Naive thymus-derived CD4-positive, alpha-beta T cell (primary cell): ENCODE data around the gene CNRIP1. TPM values are rescaled to one million over a fixed set of nuclear protein-coding genes. Genes with fewer than 3 reads are reported as not detected.

Experiments
- ATAC-seq: fragments of 150-1000 bp; cut with Tn5 transposase; 2 replicates; pipeline ENCODE4 v1.10.0; 2021; ENCODE audit warnings: mild to moderate bottlenecking, moderate library complexity
- CTCF ChIA-PET: fragments of 350-600 bp; sonication (Branson Sonifier 250); formaldehyde crosslinking; loops from one replicate; lab custom pipeline; 2021; ENCODE audit warnings: antibody characterized with exemption; lab: Charles Lee
- POLR2A ChIA-PET: fragments of 350-600 bp; sonication (Branson Sonifier 250); formaldehyde crosslinking; loops from one replicate; lab custom pipeline; 2021; ENCODE audit warnings: antibody characterized with exemption, inconsistent platforms; lab: Charles Lee
- DNase-seq, 9 donors: peaks; one replicate each; pipeline versions ENCODE4 v3.0.0 to v3.0.0-alpha.2; 2020 to 2022; ENCODE audit warnings: mixed read lengths in 1 of 9
- H3K27ac ChIP-seq: one replicate; pipeline ENCODE4 v1.7.0; 2013; ENCODE audit warnings: mild to moderate bottlenecking, low read depth, low read length, moderate library complexity
- H3K27me3 ChIP-seq, 2 donors: one replicate each; pipeline ENCODE4 v1.7.0; 2013; ENCODE audit warnings: low read length in 2 of 2, mild to moderate bottlenecking in 2 of 2, moderate library complexity in 2 of 2; ENCODE audit not compliant: control insufficient read depth in 2 of 2, insufficient read depth in 2 of 2
- H3K36me3 ChIP-seq, 3 experiments: 1 replicate in 2 of 3; 2 replicates in 1 of 3; pipeline ENCODE4 v1.7.0; 2013; ENCODE audit warnings: low read length in 3 of 3, mild to moderate bottlenecking in 3 of 3, moderate library complexity in 1 of 3; ENCODE audit not compliant: insufficient read depth in 3 of 3, control insufficient read depth in 2 of 3
- H3K4me1 ChIP-seq, 2 donors: one replicate each; pipeline ENCODE4 v1.7.0; 2013; ENCODE audit warnings: low read length in 2 of 2, mild to moderate bottlenecking in 2 of 2, moderate library complexity in 1 of 2; ENCODE audit not compliant: control insufficient read depth in 2 of 2, insufficient read depth in 2 of 2
- H3K4me3 ChIP-seq: 2 replicates; pipeline ENCODE4 v1.7.0; 2013; ENCODE audit warnings: mild to moderate bottlenecking, low read length
- H3K9me3 ChIP-seq, 3 experiments: 1 replicate in 2 of 3; 2 replicates in 1 of 3; pipeline ENCODE4 v1.7.0; 2013; ENCODE audit warnings: low read length in 3 of 3; ENCODE audit not compliant: control insufficient read depth in 2 of 3
- H3K27ac Mint-ChIP-seq, 9 donors: one replicate each; pipeline ENCODE4 v1.8.0; 2020 to 2022; ENCODE audit warnings: mixed read lengths in 9 of 9, mild to moderate bottlenecking in 8 of 9, moderate library complexity in 5 of 9, inconsistent platforms in 2 of 9
- H3K27me3 Mint-ChIP-seq, 5 donors: one replicate each; pipeline ENCODE4 v1.8.0; 2021 to 2022; ENCODE audit warnings: mixed read lengths in 5 of 5, mild to moderate bottlenecking in 1 of 5
- H3K36me3 Mint-ChIP-seq, 5 donors: one replicate each; pipeline ENCODE4 v1.8.0; 2020 to 2022; ENCODE audit warnings: mixed read lengths in 5 of 5, mild to moderate bottlenecking in 3 of 5, inconsistent platforms in 1 of 5
- H3K4me1 Mint-ChIP-seq, 7 donors: one replicate each; pipeline ENCODE4 v1.8.0; 2020 to 2022; ENCODE audit warnings: mixed read lengths in 7 of 7, mild to moderate bottlenecking in 3 of 7, inconsistent platforms in 1 of 7
- H3K4me3 Mint-ChIP-seq, 10 donors: one replicate each; pipeline ENCODE4 v1.8.0; 2020 to 2022; ENCODE audit warnings: mild to moderate bottlenecking in 10 of 10, mixed read lengths in 10 of 10, moderate library complexity in 6 of 10, inconsistent platforms in 2 of 10
- H3K9me3 Mint-ChIP-seq, 11 donors: one replicate each; pipeline ENCODE4 v1.8.0; 2020 to 2022; ENCODE audit warnings: mixed read lengths in 11 of 11, mild to moderate bottlenecking in 4 of 11, inconsistent platforms in 1 of 11, moderate library complexity in 1 of 11
- intact Hi-C, 2 donors: fragments of 100-400 bp; cut with micrococcal nuclease; formaldehyde crosslinking; loops; one replicate each; pipeline ENCODE4 v1.15.1; 2023
- polyA plus RNA-seq, 2 donors: library from polyadenylated mRNA; unstranded; fragments of 300-500 nt; fragmentation: Illumina TruSeq; gene quantifications; one replicate each; pipeline ENCODE4 v1.2.3, GENCODE V29; 2021
- total RNA-seq, 6 experiments: library from RNA in 5 of 6; stranded (reverse) in 5 of 6; gene quantifications; 1 replicate in 5 of 6; 2 replicates in 1 of 6; pipeline ENCODE4 v1.2.3 and lab custom pipeline; 2021 to 2026

Gene CNRIP1
- total and polyA plus RNA-seq, 7 experiments from 2014 or later: 0.19 to 0.78 (median 0.38) TPM; not detected in 4

DNA sequence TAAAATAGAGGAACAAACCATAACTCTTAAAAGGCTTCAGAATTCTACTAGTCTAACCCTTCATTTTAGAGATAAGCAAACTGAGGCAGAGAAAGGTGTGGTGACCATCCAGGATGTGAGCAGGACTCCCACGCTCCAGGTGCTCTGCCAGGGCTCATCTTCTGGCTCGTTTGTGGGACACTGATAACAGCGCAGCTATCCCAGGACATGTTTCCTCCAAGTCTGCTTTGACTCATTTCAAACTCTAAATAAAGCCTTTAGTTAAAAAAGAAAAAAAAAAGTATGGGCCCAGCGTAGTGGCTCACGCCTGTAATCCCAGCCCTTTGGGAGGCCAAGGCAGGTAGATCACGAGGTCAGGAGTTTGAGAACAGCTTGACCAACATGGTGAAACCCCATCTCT is 28.4 kb downstream of the CNRIP1 start:
- POLR2A ChIA-PET: no interaction called here
- Histone ChIP-seq H3K27me3 (peaks cover 0 to 8% of the 10 kb centered on the region in 2 donors), H3K36me3 (no peaks in the 10 kb centered on the region), H3K4me3 (no peak overlapping the region), H3K4me1 (no peaks in the 10 kb centered on the region), H3K27ac (no peak overlapping the region), H3K9me3 (no peaks in the 10 kb centered on the region)
- Mint-ChIP-seq H3K36me3 (no peaks in the 10 kb centered on the region), H3K4me3 (no peak overlapping the region), H3K9me3 (peaks cover 0 to 2% (median 0%) of the 10 kb centered on the region in 11 donors), H3K27me3 (peaks cover 0 to 38% (median 25%) of the 10 kb centered on the region in 5 donors), H3K27ac (no peak overlapping the region), H3K4me1 (peaks cover 0 to 5% (median 0%) of the 10 kb centered on the region in 7 donors)
- no peak for DNase-seq
- intact Hi-C loops: no loop called here
- no peak for ATAC-seq
- CTCF ChIA-PET: interaction anchor here (0.7 to 2.5 kb wide), 3 partner anchors 103 to 231 kb away, joined by 3 to 9 read pairs (median 5); no protein-coding TSS in a partner anchor

DNA sequence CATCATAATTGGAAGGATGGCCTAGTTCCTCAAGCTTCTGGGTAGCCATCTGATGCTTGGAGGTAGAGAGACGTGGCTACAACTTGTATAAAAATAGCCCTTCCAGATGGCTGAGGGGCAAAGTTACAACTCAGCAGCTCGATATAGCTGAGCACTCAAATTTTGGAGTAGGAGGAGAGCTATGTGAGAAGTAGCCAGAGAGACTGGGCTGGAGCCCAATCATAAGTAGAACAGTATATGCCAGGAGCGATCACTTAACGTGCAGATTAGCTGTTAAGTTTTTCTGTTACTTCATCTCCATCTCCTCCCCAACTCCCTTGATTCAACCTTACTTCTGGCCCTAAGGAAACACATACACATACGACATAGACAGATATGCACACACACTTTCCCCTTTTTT is 28.8 kb downstream of the CNRIP1 start:
- H3K27me3 ChIP-seq: peaks cover 0 to 8% of the 10 kb centered on the region in 2 donors
- H3K4me1 ChIP-seq: no peaks in the 10 kb centered on the region
- H3K9me3 Mint-ChIP-seq: peaks cover 0 to 2% (median 0%) of the 10 kb centered on the region in 11 donors
- DNase-seq (no peak), ATAC-seq (no peak)
- H3K36me3 Mint-ChIP-seq: no peaks in the 10 kb centered on the region
- no peaks in the 10 kb centered on the region for H3K9me3 ChIP-seq
- intact Hi-C loops: no loop called here
- H3K36me3 ChIP-seq: no peaks in the 10 kb centered on the region
- POLR2A ChIA-PET: no interaction called here
- peaks cover 0 to 42% (median 25%) of the 10 kb centered on the region in 5 donors for H3K27me3 Mint-ChIP-seq
- peaks cover 0 to 5% (median 0%) of the 10 kb centered on the region in 7 donors for H3K4me1 Mint-ChIP-seq
- H3K4me3 Mint-ChIP-seq: no peak overlapping the region
- CTCF ChIA-PET: interaction anchor here (0.7 to 2.5 kb wide), 2 partner anchors 102 to 169 kb away, joined by 5 to 9 read pairs; no protein-coding TSS in a partner anchor
- no peak overlapping the region for H3K4me3 ChIP-seq
- H3K27ac ChIP-seq: no peak overlapping the region
- H3K27ac Mint-ChIP-seq: no peak overlapping the region

DNA sequence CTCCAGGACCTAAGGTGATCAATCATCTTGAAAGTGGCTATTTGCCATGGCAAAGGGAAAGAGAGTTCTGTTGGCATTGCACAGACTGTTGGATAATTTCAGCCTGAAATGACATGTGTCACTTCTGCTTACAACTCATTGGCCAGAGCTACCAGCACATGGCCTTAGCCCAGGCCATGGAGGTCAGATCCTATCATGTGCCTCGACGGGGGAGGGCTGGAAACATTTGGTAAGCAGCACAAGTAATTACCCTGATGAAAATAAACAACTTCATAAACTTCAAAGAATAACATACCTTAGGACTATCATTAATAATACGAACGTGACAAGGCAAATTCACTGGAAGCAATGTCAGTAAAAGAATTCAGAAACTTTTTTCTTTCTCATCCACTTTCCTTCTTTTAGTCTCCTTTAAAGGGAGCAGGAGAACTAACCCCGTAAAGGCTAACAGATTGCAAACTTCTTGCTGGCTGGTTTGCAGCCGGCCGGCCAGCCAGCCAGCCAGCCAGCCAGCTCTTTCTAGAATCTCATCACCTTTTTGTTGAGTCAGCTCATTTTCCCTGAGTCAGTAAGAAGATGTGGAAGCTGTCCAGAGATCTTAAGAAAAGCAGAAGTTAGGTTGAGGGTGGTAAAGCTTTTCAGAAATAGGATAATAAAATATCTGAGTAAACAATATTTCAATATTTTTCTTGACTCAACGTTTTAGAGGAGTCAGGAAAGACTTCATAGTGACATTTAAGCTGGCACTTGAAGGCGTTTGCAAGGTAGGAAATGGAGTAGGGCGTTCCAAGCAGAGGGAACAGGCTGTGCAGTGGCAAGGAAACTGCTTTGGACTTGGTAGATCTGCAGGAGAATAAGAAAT is 31.9 kb downstream of the CNRIP1 start:
- H3K9me3 ChIP-seq: no peaks in the 10 kb centered on the region
- Mint-ChIP-seq H3K4me3 (no peak overlapping the region), H3K36me3 (no peaks in the 10 kb centered on the region), H3K27me3 (peaks cover 5 to 52% (median 25%) of the 10 kb centered on the region in 5 donors), H3K4me1 (peaks cover 0 to 3% (median 0%) of the 10 kb centered on the region in 7 donors), H3K9me3 (no peaks in the 10 kb centered on the region), H3K27ac (no peak overlapping the region)
- H3K27me3 ChIP-seq: peaks cover 0 to 8% of the 10 kb centered on the region in 2 donors
- no peaks in the 10 kb centered on the region for H3K4me1 ChIP-seq
- H3K4me3 ChIP-seq: no peak overlapping the region
- intact Hi-C loops: no loop called here
- no peaks in the 10 kb centered on the region for H3K36me3 ChIP-seq
- no peak overlapping the region for H3K27ac ChIP-seq
- peak; percentile 56 for ATAC-seq
- DNase-seq: no peak
- ChIA-PET POLR2A (no interaction called here), CTCF (interaction anchor here (0.7 kb wide), 1 partner anchor 9 kb away, joined by 4 read pairs; no protein-coding TSS in a partner anchor)

DNA sequence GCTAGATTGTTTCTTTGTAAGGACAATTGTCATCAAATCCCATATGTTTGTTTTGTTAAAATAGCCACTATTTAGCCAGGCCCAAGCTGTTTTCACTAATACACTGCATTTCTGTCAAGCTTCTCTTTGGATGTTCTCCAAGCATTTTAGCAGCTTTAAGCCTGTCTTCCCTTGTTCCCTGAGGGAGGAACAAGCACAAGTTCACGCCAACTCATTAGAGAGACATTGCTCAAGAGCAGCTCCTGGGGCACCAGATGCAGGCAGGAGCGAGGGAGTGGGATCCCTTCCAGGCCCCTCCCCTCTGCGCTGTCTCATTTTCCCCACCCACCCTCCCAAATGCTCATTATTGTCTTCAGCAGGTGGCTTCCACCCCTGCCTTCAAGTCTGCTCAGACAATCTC is 34.9 kb downstream of the CNRIP1 start:
- CTCF ChIA-PET: interaction anchor here (0.5 to 1.7 kb wide), 7 partner anchors 90 to 166 kb away, joined by 3 to 6 read pairs (median 3); no protein-coding TSS in a partner anchor
- Mint-ChIP-seq H3K27me3 (peaks cover 5 to 48% (median 20%) of the 10 kb centered on the region in 5 donors), H3K36me3 (no peaks in the 10 kb centered on the region), H3K4me1 (peaks cover 0 to 4% (median 0%) of the 10 kb centered on the region in 7 donors), H3K4me3 (no peak overlapping the region), H3K9me3 (no peaks in the 10 kb centered on the region), H3K27ac (no peak overlapping the region)
- ATAC-seq (no peak), DNase-seq (no peak)
- Histone ChIP-seq H3K4me1 (no peaks in the 10 kb centered on the region), H3K27ac (no peak overlapping the region), H3K27me3 (peaks cover 0 to 2% of the 10 kb centered on the region in 2 donors), H3K9me3 (no peaks in the 10 kb centered on the region), H3K4me3 (no peak overlapping the region), H3K36me3 (no peaks in the 10 kb centered on the region)
- POLR2A ChIA-PET: no interaction called here
- intact Hi-C loops: loop anchor here in 1 of 2 donors (5.0 kb wide), 1 partner anchor 157 kb away; no protein-coding TSS in a partner anchor

DNA sequence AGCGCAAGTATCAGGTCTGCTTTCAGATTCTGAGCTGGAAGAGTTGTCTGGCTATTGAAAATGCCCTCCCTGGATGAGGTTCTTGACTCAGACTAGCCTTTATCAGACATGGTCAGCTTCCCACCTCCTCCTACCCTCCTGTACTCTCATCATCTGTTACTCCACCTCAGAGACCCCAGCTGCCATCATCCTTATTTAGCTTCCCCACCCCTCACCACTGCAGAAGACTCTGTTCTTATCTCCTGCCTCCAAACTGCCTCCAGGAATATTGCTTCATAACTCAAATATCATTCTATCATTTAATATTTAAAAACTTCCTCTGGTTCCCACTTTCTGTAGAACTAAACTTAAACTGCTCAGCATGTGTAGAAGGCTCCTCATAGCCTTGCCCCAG is 36.3 kb downstream of the CNRIP1 start:
- H3K27ac ChIP-seq: no peak overlapping the region
- H3K27ac Mint-ChIP-seq: no peak overlapping the region
- H3K9me3 ChIP-seq: no peaks in the 10 kb centered on the region
- no peaks in the 10 kb centered on the region for H3K27me3 ChIP-seq
- ATAC-seq: no peak
- peaks cover 5 to 48% (median 17%) of the 10 kb centered on the region in 5 donors for H3K27me3 Mint-ChIP-seq
- H3K36me3 Mint-ChIP-seq: no peaks in the 10 kb centered on the region
- H3K4me1 ChIP-seq: no peaks in the 10 kb centered on the region
- no peaks in the 10 kb centered on the region for H3K9me3 Mint-ChIP-seq
- intact Hi-C loops: loop anchor here in 1 of 2 donors (2.0 to 5.0 kb wide), 2 partner anchors 31 to 159 kb away; partner anchors contain the start of gene PPP3R1
- no peak overlapping the region for H3K4me3 Mint-ChIP-seq
- H3K36me3 ChIP-seq: no peaks in the 10 kb centered on the region
- CTCF ChIA-PET: interaction anchor here (1.0 to 2.6 kb wide), 8 partner anchors 10 to 171 kb away, joined by 3 to 38 read pairs (median 6); partner anchors contain the start of gene PNO1
- H3K4me3 ChIP-seq: no peak overlapping the region
- POLR2A ChIA-PET: no interaction called here
- DNase-seq: no peak
- peaks cover 0 to 4% (median 0%) of the 10 kb centered on the region in 7 donors for H3K4me1 Mint-ChIP-seq

DNA sequence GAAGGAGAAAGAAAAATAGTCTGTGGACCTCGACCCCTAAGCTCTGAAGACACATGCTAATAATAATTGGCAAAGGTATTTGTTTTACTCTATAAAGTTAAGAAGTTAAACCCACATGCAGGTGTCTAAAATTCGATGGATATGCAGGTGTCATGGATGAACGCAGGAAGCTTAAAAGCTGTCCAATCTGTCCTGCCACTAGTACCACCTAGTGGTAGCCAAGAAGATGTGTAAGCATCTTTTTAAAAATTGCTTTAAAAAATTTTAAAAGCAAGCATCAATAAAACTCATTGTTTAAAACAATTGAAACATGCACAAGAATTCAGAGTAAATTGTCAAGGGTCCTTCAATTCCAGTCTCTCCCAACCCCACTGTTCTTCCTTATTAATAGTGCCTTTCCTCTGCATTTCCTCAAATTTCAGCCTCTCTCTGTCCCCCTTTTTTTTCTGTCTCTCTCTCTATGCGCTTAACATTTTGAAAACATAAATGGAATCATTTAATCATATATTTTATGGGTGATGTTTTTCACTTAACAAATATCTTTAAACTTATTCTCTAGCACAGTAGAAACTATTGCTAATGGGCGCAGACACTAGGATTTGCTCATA is 36.8 kb downstream of the CNRIP1 start:
- POLR2A ChIA-PET: no interaction called here
- ATAC-seq: peak; percentile 81

More for the DNA sequence above, 36.8 kb downstream of the CNRIP1 start:
- CTCF ChIA-PET: interaction anchor here (0.8 to 2.6 kb wide), 11 partner anchors 11 to 170 kb away, joined by 3 to 38 read pairs (median 4); partner anchors contain the start of gene PNO1
- Mint-ChIP-seq H3K36me3 (no peaks in the 10 kb centered on the region), H3K9me3 (no peaks in the 10 kb centered on the region), H3K4me3 (no peak overlapping the region), H3K27ac (no peak overlapping the region), H3K27me3 (peaks cover 5 to 46% (median 16%) of the 10 kb centered on the region in 5 donors), H3K4me1 (peaks cover 0 to 4% (median 0%) of the 10 kb centered on the region in 7 donors)
- DNase-seq: peak in 7 of 9 donors; percentile 28 to 54 (median 43)
- H3K36me3 ChIP-seq: no peaks in the 10 kb centered on the region
- H3K27me3 ChIP-seq: no peaks in the 10 kb centered on the region
- no peaks in the 10 kb centered on the region for H3K9me3 ChIP-seq
- no peaks in the 10 kb centered on the region for H3K4me1 ChIP-seq
- H3K27ac ChIP-seq: no peak overlapping the region
- intact Hi-C loops: loop anchor here (1.0 to 5.0 kb wide), 6 partner anchors 30 to 161 kb away; partner anchors contain the start of gene PPP3R1 (in 2 of the 2)
- no peak overlapping the region for H3K4me3 ChIP-seq
